ENCODE measurements around the gene ZNF593.

ZNF593 gene

GRCh38 chr1:26171084-26172072 lies 1.7 kb downstream of the ZNF593 start, which contains the start of gene ZNF593OS:
Gene ZNF593OS, minus strand, starts transcription at chr1:26171832. Its CDS starts 171 bp downstream, at chr1:26171661.
- no peak for DNase-seq

- no peak for DNase-seq
These were observed 5.6 kb downstream of the ZNF593 start for GRCh38 chr1:26175346-26175745.

- DNase-seq = no peak
These were observed 7.5 kb downstream of the ZNF593 start, which contains the start of gene CNKSR1 for GRCh38 chr1:26177182-26177684. Gene CNKSR1, plus strand, starts transcription at chr1:26177491. Its CDS starts 57 bp downstream, at chr1:26177548.

GRCh38 chr1:26180010-26180506 lies 10.3 kb downstream of the ZNF593 start:
- no peak for DNase-seq

GRCh38 chr1:26181586-26182382 lies 12.1 kb downstream of the ZNF593 start:
- DNase-seq = no peak

- no peak for DNase-seq
These were observed 12.6 kb downstream of the ZNF593 start for GRCh38 chr1:26182383-26182696.

GRCh38 chr1:26184086-26184485 lies 14.4 kb downstream of the ZNF593 start:
- no peak for DNase-seq

GRCh38 chr1:26184883-26185282 lies 15.2 kb downstream of the ZNF593 start:
- no peak for DNase-seq

GRCh38 chr1:26187882-26188281 lies 18.2 kb downstream of the ZNF593 start:
- DNase-seq = no peak

GRCh38 chr1:26188477-26188876 lies 18.8 kb downstream of the ZNF593 start:
- DNase-seq = no peak

- DNase-seq = no peak
These were observed 19.6 kb downstream of the ZNF593 start for GRCh38 chr1:26189331-26189730.

- no peak for DNase-seq
These were observed 20.1 kb downstream of the ZNF593 start for GRCh38 chr1:26189751-26190275.

- peak; percentile 44 for DNase-seq
These were observed 20.8 kb downstream of the ZNF593 start, which contains the start of gene CATSPER4 for GRCh38 chr1:26190373-26190987. Gene CATSPER4, plus strand, starts transcription at chr1:26190602. Its CDS starts 26 bp downstream, at chr1:26190628.

GRCh38 chr1:26191739-26192138 lies 22.0 kb downstream of the ZNF593 start:
- no peak for DNase-seq

- DNase-seq = no peak
These were observed 26.1 kb downstream of the ZNF593 start for GRCh38 chr1:26195805-26196204.

GRCh38 chr1:26197301-26197700 lies 27.6 kb downstream of the ZNF593 start:
- no peak for DNase-seq

GRCh38 chr1:26197813-26198212 lies 28.1 kb downstream of the ZNF593 start:
- no peak for DNase-seq

GRCh38 chr1:26200413-26200812 lies 30.7 kb downstream of the ZNF593 start:
- no peak for DNase-seq

- DNase-seq = no peak
These were observed 34.1 kb downstream of the ZNF593 start for GRCh38 chr1:26203642-26204318.

- no peak for DNase-seq
These were observed 40.6 kb downstream of the ZNF593 start for GRCh38 chr1:26210147-26210870.

- DNase-seq = no peak
These were observed 43.0 kb downstream of the ZNF593 start for GRCh38 chr1:26212726-26213125.

Measured in RPMI8226 (cell line).